KG1 (cell line): ENCODE results near the gene THEMIS.
"Not testable (repeated sequence)": the region's sequence is repeated elsewhere in the genome, so short reads cannot be mapped to it uniquely, and the experiment has no call there.

Experiments used
- DNase-seq: peaks from one replicate; lab custom pipeline; 2025; lab: John Stamatoyannopoulos, UW

Gene THEMIS

DNA sequence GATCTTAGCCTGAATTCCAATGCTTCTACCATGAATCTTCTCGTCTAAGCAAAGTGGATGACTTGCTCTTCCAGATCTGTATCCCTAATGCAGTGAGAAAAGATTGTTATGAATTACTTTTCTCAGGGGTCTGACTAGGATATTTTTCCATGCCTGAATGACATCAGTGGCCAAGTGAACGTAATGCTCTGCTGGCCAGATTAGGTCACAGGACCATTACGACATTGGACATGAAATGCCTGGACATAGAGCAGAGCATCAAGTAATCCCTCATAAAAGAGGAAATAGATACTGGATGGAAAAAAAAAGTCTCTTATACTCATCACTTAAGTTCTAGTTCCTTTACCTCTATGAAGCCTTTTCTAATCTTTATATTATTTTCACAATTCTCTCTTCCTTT is 12.1 kb upstream of the THEMIS start:
- no peak for DNase-seq

DNA sequence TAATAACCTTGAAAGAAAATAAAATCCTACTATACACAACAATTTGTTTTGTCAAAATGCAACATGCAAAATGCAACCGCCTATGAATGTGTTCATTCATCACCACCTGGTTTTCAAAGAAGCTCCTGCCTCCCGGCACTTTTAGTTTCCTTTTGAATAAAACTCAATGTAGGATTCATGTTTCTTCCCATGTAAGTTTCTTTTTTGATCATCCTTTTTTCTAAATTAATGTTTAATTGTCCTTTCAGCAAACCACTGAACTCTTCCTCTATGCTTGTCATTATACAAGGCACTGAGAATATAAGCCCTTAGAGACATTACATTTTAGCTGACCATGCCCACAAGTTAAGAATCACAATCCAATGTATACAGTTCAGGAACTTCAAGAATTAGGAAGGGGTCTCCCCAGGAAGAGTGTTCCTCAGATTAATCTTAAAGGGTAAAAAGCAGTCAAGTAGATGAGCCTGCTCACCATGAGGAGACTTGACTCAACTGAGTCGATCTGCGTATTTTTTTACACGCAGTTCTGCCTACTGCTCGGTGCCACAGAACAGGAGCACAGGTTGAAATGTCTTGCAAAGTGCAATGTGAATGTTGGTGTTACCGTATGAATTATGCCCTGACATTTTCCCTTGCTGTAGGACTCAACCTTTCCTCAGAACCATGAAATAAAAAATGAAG is 7.2 kb upstream of the THEMIS start:
- DNase-seq = no peak

DNA sequence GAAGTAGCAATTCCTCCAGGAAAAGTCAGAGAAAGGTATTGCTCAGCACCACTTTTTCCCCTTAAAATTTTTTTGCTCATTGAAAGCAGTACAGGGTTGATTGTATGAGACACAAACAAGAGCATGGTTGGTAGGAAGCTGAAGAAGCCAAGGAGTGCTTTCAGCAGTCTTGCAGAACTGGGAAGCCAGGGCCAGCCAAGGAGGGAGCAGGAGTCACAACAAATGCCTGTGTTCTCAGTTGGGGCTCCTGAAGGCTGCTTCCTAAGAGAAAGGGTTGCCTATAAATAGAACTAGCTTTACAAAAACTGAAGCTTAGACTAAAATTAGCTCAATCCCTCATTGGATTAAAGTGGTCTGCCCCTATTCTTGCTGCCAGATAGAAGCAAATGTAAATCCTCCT is 3.3 kb upstream of the THEMIS start:
- no peak for DNase-seq

DNA sequence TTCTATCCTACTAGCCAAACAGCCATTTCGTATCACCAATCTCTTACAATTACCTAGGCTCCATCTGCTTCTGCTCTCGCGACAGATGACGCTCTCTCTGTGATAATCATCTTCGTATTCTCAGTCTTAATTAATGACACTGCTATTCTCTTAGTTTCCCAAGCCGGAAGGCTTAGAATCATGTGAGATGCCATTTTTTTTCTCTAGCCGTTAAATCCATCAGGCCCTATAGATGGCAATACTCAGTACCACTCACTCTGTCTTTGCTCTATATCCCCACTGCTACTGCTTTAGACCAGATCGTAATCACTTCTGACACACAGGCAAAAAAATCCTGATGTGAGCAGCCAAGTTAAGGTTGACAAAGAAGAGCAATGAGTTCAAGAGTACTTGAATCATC is 2.1 kb upstream of the THEMIS start:
- DNase-seq = no peak

DNA sequence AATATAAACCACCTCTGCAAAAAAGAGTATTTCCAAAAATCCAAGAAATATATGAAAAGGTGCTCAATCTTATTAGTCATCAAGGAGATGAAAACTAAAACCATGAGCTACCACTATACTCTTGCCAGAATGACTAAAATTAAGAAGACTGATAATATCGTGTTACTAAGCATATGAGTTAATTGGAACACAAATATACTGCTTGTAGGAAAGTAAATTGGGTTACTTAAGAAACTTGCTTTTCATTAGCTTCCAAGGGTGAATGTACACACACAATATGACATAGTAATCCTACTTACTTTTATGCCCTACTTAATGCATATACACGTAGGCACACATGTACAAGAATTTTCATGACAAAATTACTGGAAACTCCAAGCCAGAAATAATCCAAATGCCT is 3.4 kb downstream of the THEMIS start:
- no peak for DNase-seq

DNA sequence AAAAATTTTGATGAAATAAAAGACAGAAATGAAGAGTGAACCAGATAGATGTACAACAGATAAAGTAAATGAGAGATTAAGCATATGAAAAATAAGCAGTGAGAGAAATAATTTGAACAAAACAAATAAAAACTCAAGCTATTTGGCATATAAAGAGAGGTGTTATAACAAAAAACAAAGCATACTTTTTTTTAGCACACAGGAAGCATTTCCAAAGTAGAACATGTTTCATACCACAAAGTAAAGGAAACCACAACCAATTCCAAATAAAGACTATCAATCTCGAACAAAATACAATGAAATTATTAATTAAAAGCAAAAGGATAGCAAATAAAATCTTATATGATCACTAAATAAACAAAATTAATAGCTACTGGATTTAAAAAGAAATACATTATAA is 6.8 kb downstream of the THEMIS start:
- DNase-seq = no peak

DNA sequence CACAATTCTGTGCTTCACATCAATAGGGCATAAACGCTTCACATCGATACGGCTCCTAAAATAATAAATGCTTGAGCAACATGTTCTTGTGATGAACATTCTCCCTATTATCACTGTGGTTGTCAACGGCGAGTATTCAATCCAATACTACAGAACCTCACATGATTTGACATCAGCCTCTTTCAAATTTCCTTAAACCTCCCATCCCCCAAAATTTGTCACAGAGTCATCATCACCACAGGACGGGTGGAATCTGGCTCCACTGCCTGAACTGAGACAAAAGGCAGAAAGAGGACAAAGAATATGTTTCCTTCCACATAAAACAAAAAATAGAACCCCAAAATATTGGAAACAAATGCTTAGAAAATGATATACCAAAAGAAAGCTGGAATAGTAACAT is 7.3 kb downstream of the THEMIS start:
- no peak for DNase-seq

DNA sequence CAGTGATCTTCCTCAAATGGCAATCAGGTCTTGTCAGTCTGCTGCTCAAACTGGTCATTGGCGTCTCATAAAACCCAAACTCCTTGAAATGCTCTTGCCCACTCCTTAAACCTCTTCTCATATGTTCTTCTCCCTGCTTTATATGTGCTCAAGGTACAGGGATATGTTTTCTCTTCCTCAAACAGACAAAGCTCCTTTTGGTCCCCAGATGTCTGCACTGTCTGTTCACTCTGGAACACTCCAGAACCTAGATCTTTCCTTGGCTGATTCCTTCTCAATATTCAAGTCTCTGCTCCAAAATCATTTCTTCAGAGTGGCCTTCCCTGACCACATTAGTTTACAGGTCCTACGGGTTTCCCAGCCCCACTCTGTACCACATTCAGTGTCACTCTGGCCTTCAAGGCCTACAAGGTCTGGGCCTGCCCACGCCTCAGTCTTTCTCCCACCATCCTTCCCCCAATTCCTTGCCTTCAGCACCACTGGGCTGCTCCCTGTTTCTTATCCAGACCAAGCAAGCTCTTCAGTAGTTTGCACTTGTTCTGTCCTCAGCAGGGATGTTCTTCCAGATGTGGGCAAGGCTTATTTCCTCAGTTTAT is 9.0 kb downstream of the THEMIS start:
- DNase-seq = no peak

DNA sequence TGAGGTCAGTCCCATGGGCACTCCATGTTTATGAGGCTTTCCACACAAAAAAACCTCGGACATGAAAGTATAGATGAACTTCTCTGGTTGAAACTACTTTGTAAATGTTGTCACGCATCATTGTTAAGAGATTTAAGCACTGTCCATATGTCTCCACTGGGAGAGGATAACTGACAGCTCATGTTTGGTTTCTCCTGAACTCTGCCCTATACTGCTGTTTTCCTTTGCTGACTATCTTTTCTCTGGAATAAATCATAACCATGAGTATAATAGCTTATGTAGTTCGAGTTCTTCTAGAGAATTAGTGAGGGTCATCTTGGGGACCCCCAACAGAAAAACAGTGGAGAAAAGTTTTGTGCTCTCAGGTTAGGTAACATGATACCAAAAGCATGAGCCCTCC is 14.3 kb downstream of the THEMIS start:
- DNase-seq = no peak

DNA sequence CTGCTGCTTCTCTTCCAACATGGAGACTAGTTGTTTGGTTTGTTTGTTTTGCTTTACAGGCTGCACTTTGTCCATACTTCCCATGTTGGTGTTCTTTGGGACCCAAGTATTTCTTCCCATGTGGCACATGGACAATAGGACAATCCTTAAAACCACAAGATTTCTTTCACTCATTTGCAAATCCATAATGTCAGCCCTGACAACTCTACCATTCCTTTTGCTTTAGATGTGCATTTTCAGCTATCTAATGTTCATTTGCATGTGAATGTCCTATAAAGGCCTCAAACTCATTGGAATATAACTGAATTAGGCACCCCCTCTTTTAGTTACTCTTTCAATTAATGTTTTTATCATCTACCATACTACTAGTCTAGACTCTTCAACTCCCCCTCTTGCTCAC is 16.7 kb downstream of the THEMIS start:
- DNase-seq = no peak

DNA sequence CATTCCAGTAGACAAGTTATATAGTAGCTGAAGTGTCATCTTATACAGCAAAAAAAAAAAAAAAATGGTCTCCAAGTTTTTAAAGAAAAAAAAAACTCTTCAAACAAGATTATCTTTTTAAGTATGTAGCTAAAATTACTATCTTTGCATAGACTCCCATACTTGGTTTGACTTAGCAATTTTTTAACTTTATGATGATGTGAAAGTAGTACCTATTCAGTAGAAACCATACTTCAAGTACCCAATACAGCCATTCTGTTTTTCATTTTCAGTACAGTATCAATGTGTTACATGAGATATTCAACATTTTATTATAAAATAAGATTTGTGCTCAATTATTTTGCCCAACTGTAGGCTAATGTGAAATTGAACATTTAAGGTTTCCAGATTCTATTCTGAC is 18.9 kb downstream of the THEMIS start:
- not testable (repeated sequence) for DNase-seq

DNA sequence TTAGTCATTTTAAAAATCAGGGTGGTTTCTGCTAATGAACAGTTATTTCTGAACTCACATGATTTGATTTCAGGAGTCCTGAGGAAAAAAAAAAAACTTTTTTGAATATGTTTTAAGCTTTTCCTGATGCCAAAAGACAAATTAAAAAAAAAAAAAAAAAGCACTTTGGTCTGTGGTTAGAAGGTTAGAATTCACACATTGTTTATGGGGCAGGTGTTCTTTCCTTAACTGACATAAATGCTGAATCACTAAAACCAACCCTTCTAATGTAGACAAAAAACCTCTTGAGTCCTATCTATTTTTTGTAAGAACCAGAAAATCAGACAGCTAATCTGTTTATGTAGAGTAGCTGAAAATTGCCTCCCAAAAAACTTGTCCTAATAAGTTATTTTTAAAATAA is 20.4 kb downstream of the THEMIS start:
- DNase-seq = no peak

DNA sequence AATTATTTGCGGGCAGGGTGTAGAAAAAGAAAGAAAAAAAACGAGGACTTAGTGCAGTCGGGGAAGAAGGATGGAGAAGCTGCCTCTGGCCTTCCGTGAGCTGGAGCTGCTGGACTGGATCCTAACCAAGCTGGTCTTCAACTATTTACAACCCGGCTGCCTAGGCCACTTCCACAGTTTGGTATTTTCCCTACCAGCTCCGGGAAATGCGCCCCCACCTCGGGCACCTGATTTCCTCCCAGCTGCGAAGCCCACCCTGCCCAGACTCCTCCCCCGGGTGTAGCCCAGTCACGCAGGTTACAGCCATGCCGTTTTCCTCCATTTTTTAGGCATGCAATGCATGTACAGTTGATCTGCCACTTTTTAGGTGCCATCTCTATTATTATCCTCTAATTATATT is 21.2 kb downstream of the THEMIS start:
- no peak for DNase-seq

DNA sequence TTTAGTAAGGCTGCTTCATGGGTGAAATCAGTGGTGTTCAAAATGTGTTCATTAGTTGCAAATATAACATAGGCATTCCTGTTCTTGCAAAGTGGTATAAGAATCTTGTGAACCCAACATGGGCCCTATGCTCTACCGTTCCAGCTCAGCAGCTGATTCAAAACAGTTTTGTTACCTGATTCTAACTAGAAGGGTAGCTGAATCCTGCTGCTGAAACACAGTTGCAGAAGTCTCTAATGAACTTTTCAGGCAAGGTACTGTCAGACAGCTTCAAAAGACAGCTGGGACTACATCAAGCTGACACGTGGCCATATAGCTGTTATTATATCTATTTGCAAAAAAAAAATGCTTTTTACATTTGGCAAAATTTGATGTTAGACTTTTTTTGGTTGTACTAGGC is 22.7 kb downstream of the THEMIS start:
- DNase-seq = no peak

DNA sequence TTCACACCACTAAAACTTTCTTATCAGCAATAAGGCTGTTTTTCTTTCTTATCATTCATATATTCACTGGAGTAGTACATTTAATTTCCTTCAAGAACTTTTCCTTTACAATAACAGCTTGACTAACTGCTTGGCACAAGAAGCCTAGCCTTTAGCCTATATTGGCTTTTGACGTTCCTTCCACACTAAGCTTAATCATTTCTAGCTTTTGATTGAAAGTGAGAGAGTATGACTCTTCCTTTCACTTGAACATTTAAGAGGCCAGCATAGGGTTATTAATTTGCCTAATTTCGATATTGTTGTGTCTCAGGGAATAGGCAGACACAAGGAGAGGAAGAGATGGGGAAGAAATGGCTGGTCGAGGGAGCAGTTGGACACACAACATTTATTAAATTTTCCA is 23.6 kb downstream of the THEMIS start:
- no peak for DNase-seq

DNA sequence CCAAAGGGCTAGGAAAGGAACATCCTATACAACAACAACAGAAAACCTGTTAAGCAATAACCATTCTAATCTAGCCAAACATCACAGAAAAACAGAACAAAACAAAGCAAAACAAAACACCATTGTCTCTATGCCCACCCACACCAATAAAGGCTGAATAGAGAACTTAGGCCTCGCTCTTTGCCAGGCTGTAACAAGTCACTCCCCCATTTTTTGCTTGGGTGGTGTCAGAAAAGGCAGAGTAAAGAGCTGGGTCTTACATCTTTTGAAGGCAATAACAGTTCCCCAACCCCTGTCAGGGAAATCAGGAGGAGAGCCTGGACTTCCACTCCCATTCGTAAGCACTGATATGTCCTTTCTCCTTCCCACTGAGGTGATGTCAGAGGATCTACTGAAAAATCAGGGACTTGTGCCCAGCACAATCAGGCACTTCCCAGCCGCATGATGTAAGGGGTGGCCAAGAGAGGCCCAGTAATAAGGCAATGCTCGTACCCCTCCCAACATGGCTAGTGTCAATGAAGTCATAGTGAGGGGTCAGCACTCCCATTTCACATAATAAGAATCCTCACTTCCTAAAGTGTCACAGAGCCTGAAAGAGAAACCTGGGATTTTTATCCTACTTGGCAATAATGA is 31.0 kb downstream of the THEMIS start:
- no peak for DNase-seq

DNA sequence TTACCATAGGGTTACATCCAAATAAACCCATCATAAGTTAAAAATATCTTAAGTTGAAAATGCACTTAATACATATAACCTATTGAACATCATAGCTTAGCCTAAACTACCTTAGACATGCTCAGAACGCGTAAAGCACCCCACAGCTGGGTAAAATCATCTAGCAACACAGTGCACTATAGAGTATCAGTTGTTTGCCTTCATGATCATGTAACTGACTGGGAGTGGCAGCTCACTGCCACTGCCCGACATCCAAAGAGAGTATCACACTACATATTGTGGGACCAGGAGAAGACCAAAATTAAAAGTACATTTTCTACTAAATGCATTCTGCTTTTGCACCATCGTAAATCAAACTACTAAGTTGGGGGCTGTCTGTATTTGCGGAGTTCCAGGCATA is 31.7 kb downstream of the THEMIS start:
- DNase-seq = no peak

DNA sequence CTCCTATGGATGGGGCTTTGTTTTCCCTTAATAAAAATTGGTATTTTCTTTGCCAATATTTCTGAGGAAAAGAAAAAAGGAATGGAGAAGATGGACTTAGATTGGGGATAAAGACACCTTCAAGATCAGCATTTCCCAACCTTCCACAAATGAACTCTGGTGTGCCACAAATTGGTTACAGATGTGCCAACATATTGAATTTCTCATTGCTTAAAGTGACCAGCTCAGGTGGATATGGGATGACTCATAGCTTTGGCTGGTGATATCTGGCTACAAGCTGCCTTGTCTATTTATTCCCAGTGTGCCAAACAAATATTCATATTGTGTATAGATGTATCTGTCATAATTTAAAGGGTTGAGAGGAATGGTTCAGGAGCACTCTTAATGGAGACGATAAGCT is 32.5 kb downstream of the THEMIS start:
- no peak for DNase-seq

DNA sequence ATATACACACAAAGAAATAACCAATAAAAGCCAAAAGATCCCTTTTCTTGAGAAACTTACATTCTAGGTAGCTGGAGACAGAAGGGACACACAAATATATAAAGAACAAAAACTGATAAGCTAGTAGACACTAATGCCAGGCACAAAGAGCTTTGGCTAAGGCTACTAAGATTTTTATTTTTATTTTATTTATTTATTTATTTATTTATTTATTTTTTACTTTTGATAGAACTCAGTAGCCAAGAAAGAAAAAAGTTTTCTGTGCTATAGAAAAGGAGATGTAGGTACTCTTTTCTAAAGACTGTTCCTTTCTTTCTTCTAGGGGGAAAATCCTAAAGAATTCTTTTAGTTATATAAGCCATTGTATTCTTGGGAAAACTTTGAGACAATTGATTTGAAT is 34.1 kb downstream of the THEMIS start:
- DNase-seq = no peak

DNA sequence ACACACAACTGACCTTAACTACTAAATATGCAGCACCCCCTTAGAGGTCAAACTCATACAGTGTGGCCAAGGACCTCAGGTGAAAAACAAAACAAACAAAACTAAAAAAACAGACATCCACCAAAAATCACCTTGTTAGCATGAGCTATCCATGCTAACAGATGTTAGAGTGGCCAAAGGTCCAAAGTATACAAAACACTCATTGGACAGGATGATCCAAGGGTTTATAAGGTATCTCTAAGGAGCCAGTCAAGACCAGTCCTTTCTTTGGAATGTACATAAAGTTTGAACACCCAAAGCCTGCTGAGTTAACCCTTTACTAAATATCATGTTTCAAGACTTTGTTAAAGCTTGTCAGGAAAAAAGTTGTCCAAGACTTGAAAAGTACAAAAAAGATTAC is 35.8 kb downstream of the THEMIS start:
- DNase-seq = no peak

DNA sequence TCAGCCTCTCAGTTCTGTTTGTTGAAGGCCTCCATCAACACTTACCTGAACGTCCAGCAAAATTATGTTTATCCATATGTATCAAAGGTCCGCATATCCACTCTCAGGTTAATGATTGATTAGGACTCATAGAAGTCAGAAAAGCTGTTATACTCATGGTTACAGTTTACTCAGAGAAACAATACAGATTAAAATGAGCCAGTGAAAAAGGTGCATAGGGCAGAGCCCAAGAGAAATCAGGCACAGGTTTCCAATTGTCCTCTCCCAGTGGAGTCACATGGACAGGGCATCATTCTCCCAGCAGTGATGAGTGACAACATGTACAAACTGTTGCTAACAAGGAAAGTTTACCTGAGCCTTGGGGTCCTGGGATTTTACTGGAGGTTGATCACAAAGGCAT is 36.2 kb downstream of the THEMIS start:
- DNase-seq = no peak

DNA sequence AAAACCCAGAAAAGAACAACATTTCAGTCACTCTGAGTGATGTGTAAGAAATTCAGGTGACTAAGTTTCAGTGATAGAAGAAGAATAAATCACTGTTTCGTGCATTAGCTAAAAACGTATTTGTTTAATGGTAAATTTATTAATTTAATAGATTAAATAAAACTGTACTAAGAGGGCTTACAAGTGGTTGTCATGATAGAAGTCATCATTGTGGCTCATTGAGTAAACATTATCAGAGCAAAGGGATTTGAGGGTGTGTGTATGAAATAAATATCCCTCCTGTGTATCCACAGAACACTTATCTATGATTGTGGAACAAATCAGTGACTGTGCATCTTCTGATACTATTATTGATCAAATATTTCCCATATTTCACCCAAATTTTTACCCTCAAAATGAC is 40.1 kb downstream of the THEMIS start:
- DNase-seq = no peak

DNA sequence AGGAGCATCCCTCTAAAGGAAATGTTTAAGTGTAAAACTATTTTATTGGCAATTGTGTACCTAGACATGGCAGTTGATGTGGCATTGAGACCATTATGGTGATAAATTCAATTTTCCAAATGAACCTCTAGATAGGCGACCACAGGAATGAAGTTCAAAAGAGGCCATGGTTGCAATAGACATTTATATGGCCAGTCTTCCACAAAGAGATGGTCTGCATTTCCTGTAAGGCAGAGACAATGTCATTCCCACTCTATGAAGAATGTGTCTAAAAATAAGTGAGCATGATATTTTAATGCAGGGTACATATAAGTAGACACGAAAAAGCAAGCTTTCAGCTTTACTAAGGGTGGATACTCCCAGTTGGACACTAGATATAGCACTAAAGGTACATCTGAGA is 40.9 kb downstream of the THEMIS start:
- no peak for DNase-seq
